Stomach (tissue), 4 donors: ENCODE data around the gene FAM131B.

ENCODE experiments used
- EP300 ChIP-seq: sonication (generic); formaldehyde crosslinking; IDR thresholded peaks from one replicate; pipeline ENCODE4 v1.6.1; 2017; ENCODE audit warnings: antibody characterized with exemption
- POLR2A ChIP-seq, 4 donors: fragments of 450-650 bp; IDR thresholded peaks; one replicate each; pipeline ENCODE4 v1.6.1; 2016; ENCODE audit warnings: antibody characterized with exemption in 4 of 4, control low read depth in 2 of 4, mild to moderate bottlenecking in 1 of 4, moderate library complexity in 1 of 4
- POLR2AphosphoS5 ChIP-seq, 3 donors: sonication (generic); formaldehyde crosslinking; IDR thresholded peaks; one replicate each; pipeline ENCODE4 v1.6.1; 2016; ENCODE audit warnings: antibody characterized with exemption in 3 of 3
- TF ChIP-seq, protein P1 (sequence below), 7 experiments: fragments of 450-650 bp in 4 of 7; fragments of 200-600 bp in 3 of 7; sonication (generic) in 3 of 7; IDR thresholded peaks; one replicate each; pipeline ENCODE4 v1.5.1; 2016 to 2019; ENCODE audit warnings: antibody characterized with exemption in 7 of 7, control low read depth in 2 of 7, mild to moderate bottlenecking in 1 of 7

- TF ChIP-seq EP300, result no peak
- TF ChIP-seq, protein P1, sequence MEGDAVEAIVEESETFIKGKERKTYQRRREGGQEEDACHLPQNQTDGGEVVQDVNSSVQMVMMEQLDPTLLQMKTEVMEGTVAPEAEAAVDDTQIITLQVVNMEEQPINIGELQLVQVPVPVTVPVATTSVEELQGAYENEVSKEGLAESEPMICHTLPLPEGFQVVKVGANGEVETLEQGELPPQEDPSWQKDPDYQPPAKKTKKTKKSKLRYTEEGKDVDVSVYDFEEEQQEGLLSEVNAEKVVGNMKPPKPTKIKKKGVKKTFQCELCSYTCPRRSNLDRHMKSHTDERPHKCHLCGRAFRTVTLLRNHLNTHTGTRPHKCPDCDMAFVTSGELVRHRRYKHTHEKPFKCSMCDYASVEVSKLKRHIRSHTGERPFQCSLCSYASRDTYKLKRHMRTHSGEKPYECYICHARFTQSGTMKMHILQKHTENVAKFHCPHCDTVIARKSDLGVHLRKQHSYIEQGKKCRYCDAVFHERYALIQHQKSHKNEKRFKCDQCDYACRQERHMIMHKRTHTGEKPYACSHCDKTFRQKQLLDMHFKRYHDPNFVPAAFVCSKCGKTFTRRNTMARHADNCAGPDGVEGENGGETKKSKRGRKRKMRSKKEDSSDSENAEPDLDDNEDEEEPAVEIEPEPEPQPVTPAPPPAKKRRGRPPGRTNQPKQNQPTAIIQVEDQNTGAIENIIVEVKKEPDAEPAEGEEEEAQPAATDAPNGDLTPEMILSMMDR (IDR thresholded peaks at IDR 0.05), result no peak
- no peak for TF ChIP-seq POLR2AphosphoS5 (IDR thresholded peaks at IDR 0.05)
- TF ChIP-seq POLR2A (IDR thresholded peaks at IDR 0.05), result no peak
These were observed 17.2 kb upstream of the FAM131B start for GRCh38 chr7:143379611-143380259.
